Measurements from ENCODE around the gene CLDN22. TPM values are rescaled to one million over a fixed set of nuclear protein-coding genes. Genes with fewer than 3 reads are reported as not detected.

CLDN22 gene
- total and polyA plus RNA-seq, 2 of the 8 experiments (the other 6 are each of a cell fraction or from before 2014, with no cell fraction given), result not detected

DNA sequence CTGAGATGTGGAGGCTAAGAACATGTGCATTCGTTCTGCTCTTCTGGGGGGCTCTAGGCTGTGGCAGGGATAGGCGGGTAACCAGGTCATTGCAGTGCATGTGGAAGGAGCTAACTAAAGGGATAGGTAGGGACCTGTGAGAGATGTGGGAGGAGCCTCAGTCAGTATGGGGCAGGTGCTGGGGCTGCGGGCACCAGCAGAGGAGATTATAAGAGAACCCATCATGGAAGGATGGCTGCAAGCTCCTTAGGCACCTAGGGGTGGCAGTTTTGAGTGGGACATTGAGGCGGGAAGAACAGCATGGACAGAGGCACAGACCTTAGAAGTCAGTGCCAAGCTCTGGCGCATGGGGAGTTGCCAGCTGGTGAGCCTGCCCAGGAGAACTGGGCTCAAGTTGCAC lies 7.2 kb downstream of the CLDN22 start:
- Histone ChIP-seq H2BK15ac (ENCODE audit: low read length) (no peak overlapping the region), H2BK5ac (ENCODE audit: low read depth, low read length) (no peak overlapping the region), H4K91ac (replicated peaks; ENCODE audit: insufficient read length, low read length) (no peak overlapping the region), H3K36me3 (ENCODE audit: control insufficient read depth in 2 of 4, insufficient read depth in 4 of 4, low read length in 3 of 4) (peaks cover 6 to 53% (median 31%) of the 10 kb centered on the region in 4 experiments), H3K27me3 (replicated peaks in 1 of 4; ENCODE audit: control insufficient read depth in 3 of 4, extremely low read depth in 1 of 4, insufficient read depth in 3 of 4, low read length in 3 of 4) (no peaks in the 10 kb centered on the region), H3K79me2 (ENCODE audit: control insufficient read depth in 1 of 2, insufficient read depth in 2 of 2, low read length in 2 of 2) (no peaks in the 10 kb centered on the region), H2BK20ac (ENCODE audit: low read length) (no peak overlapping the region), H3K4me2 (ENCODE audit: insufficient read depth in 1 of 2, low read depth in 2 of 2, low read length in 2 of 2) (no peak overlapping the region), H2AK5ac (ENCODE audit: low read depth, low read length) (no peak overlapping the region), H3K4me3 (ENCODE audit: extremely low read depth in 1 of 4, insufficient read depth in 2 of 4, low read depth in 3 of 4, low read length in 4 of 4) (no peak overlapping the region), H2BK120ac (replicated peaks; ENCODE audit: low read depth, low read length) (no peak overlapping the region), H3K27ac (ENCODE audit: low read depth, low read length) (no peak overlapping the region), H3K4ac (replicated peaks; ENCODE audit: insufficient read length, low read depth, low read length) (no peak overlapping the region), H2AFZ (ENCODE audit: low read length) (no peak overlapping the region), H3K56ac (replicated peaks; ENCODE audit: insufficient read length, low read depth, low read length) (no peak overlapping the region), H2BK12ac (ENCODE audit: low read depth, low read length) (no peak overlapping the region), H4K8ac (ENCODE audit: extremely low read depth, insufficient read depth, low read length) (no peak overlapping the region; the same call in 1 of the 2 replicates), H3K14ac (ENCODE audit: insufficient read length) (no peak overlapping the region), H3K4me1 (replicated peaks in 1 of 4; ENCODE audit: control insufficient read depth in 3 of 4, insufficient read depth in 4 of 4, low read length in 3 of 4) (no peaks in the 10 kb centered on the region), H3K9ac (replicated peaks in 1 of 4; ENCODE audit: extremely low read depth in 1 of 4, low read depth in 3 of 4, low read length in 3 of 4) (no peak overlapping the region), H4K20me1 (replicated peaks in 1 of 2; ENCODE audit: control insufficient read depth in 1 of 2, insufficient read depth in 2 of 2, low read length in 2 of 2) (peaks cover 0 to 5% of the 10 kb centered on the region in 2 experiments), H3K79me1 (ENCODE audit: low read depth, low read length) (no peaks in the 10 kb centered on the region), H3K23me2 (ENCODE audit: low read depth, low read length) (no peaks in the 10 kb centered on the region), H3K23ac (ENCODE audit: insufficient read length) (no peak overlapping the region), H4K5ac (ENCODE audit: insufficient read length, low read depth, low read length) (no peak overlapping the region), H3K18ac (ENCODE audit: extremely low read depth, low read length) (no peak overlapping the region), H3K9me3 (ENCODE audit: insufficient read depth in 2 of 2, low read depth in 1 of 2, low read length in 1 of 2) (no peaks in the 10 kb centered on the region)
- 69% methylated on average over 5 of the region's 5 CpGs; no CpG with 5 or more reads in 1 of the 2 experiments for WGBS, 2 experiments (ENCODE audit: extremely low coverage in 1 of 2, insufficient coverage in 1 of 2, insufficient read length in 1 of 2, insufficient replicate concordance in 2 of 2, low coverage in 1 of 2, low lambda C conversion rate in 2 of 2, missing lambda C conversion rate in 1 of 2)
- FAIRE-seq, result no peak
- ChIA-PET POLR2A (ENCODE audit: partially characterized antibody) (interaction anchor here (0.9 kb wide), 2 partner anchors 8 to 252 kb away, joined by 3 read pairs; no protein-coding TSS in a partner anchor), CTCF (ENCODE audit: partially characterized antibody) (interaction anchor here (0.9 to 1.1 kb wide), 2 partner anchors 10 to 33 kb away, joined by 3 read pairs; no protein-coding TSS in a partner anchor)
- no peak for DNase-seq (ENCODE audit: low read depth in 1 of 2, low spot score in 2 of 2)
- no peak for TF ChIP-seq HDAC6 (IDR thresholded peaks at IDR 0.05; ENCODE audit: low read depth, low read length)
- TF ChIP-seq SUZ12 (IDR thresholded peaks at IDR 0.05; ENCODE audit: low read length), result no peak
- TF ChIP-seq, protein P1, sequence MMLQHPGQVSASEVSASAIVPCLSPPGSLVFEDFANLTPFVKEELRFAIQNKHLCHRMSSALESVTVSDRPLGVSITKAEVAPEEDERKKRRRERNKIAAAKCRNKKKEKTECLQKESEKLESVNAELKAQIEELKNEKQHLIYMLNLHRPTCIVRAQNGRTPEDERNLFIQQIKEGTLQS (IDR thresholded peaks at IDR 0.05; ENCODE audit: insufficient read depth, low read depth, low read length), result no peak
- TF ChIP-seq SRF (IDR thresholded peaks at IDR 0.05; ENCODE audit: low read depth, low read length), result no peak
- no peak for TF ChIP-seq JUND (IDR thresholded peaks at IDR 0.05; ENCODE audit: low read length)
- TF ChIP-seq E2F6 (IDR thresholded peaks at IDR 0.05), result no peak
- no peak for TF ChIP-seq SIN3A (conservative IDR thresholded peaks at IDR 0.05 in 1 of 2, IDR thresholded peaks at IDR 0.05 in 1 of 2; ENCODE audit: low read depth in 1 of 2, low read length in 2 of 2)
- TF ChIP-seq ZNF274 (IDR thresholded peaks at IDR 0.05; ENCODE audit: borderline replicate concordance, extremely low read depth, low read length), result no peak
- no peak for TF ChIP-seq PHF8 (conservative IDR thresholded peaks at IDR 0.05; ENCODE audit: low read depth, low read length)
- TF ChIP-seq POLR2A (IDR thresholded peaks at IDR 0.05; ENCODE audit: control extremely low read depth in 1 of 2, low read depth in 2 of 2, low read length in 2 of 2), result no peak
- no peak for TF ChIP-seq JUN (IDR thresholded peaks at IDR 0.05; ENCODE audit: low read depth, low read length)
- TF ChIP-seq RNF2 (IDR thresholded peaks at IDR 0.05; ENCODE audit: borderline replicate concordance, low read depth, low read length, missing control alignments, poor library complexity, severe bottlenecking), result no peak

Data from H1 (cell line).